ENCODE results near the gene ZNF273.
"Not testable (repeated sequence)": the region's sequence is repeated elsewhere in the genome, so short reads cannot be mapped to it uniquely, and the experiment has no call there.

The ZNF273 gene

GRCh38 chr7:64946772-64947171, 43.7 kb downstream of the ZNF273 start:
- in situ Hi-C loops (cut with HindIII; ENCODE audit: low sequenced_read_pairs): no loop called here
- no peak overlapping the region for H3K4me3 ChIP-seq (ENCODE audit: low read depth, low read length)
- no peak for DNase-seq (ENCODE audit: low read depth)
- peak; percentile 6 for TF ChIP-seq CTCF (IDR thresholded peaks at IDR 0.05; ENCODE audit: low read depth, low read length, missing control alignments)

GRCh38 chr7:64947252-64948000, 44.4 kb downstream of the ZNF273 start:
- in situ Hi-C loops (cut with HindIII; ENCODE audit: low sequenced_read_pairs): no loop called here
- no peak for TF ChIP-seq CTCF (IDR thresholded peaks at IDR 0.05; ENCODE audit: low read depth, low read length, missing control alignments)
- peak overlapping the region; percentile 45 for H3K4me3 ChIP-seq (ENCODE audit: low read depth, low read length)
- DNase-seq (ENCODE audit: low read depth): no peak

GRCh38 chr7:64948774-64949173, 45.7 kb downstream of the ZNF273 start:
- in situ Hi-C loops (cut with HindIII; ENCODE audit: low sequenced_read_pairs); H3K4me3 ChIP-seq (ENCODE audit: low read depth, low read length); DNase-seq (ENCODE audit: low read depth): not testable (repeated sequence)

GRCh38 chr7:64950673-64951072, 47.6 kb downstream of the ZNF273 start:
- H3K4me3 ChIP-seq (ENCODE audit: low read depth, low read length); in situ Hi-C loops (cut with HindIII; ENCODE audit: low sequenced_read_pairs); DNase-seq (ENCODE audit: low read depth): not testable (repeated sequence)

GRCh38 chr7:64951250-64951848, 48.3 kb downstream of the ZNF273 start:
- peak; percentile 65 for TF ChIP-seq CTCF (IDR thresholded peaks at IDR 0.05; ENCODE audit: low read depth, low read length, missing control alignments)
- no peak overlapping the region for H3K4me3 ChIP-seq (ENCODE audit: low read depth, low read length)
- DNase-seq (ENCODE audit: low read depth): peak; percentile 8
- in situ Hi-C loops (cut with HindIII; ENCODE audit: low sequenced_read_pairs): no loop called here

- in situ Hi-C loops (cut with HindIII; ENCODE audit: low sequenced_read_pairs): no loop called here
- DNase-seq (ENCODE audit: low read depth): no peak
- no peak for TF ChIP-seq CTCF (IDR thresholded peaks at IDR 0.05; ENCODE audit: low read depth, low read length, missing control alignments)
- H3K4me3 ChIP-seq (ENCODE audit: low read depth, low read length): no peak overlapping the region
Measured at GRCh38 chr7:64959072-64959747, 56.1 kb downstream of the ZNF273 start.

- no peak for DNase-seq (ENCODE audit: low read depth)
- no peak for TF ChIP-seq CTCF (IDR thresholded peaks at IDR 0.05; ENCODE audit: low read depth, low read length, missing control alignments)
- no peak overlapping the region for H3K4me3 ChIP-seq (ENCODE audit: low read depth, low read length)
- in situ Hi-C loops (cut with HindIII; ENCODE audit: low sequenced_read_pairs): no loop called here
Measured at GRCh38 chr7:64965594-64965993, 62.5 kb downstream of the ZNF273 start.
